GM18858 (cell line): Measurements from ENCODE around the gene TBXT.
"Not testable (repeated sequence)": the region's sequence is repeated elsewhere in the genome, so short reads cannot be mapped to it uniquely, and the experiment has no call there.

ENCODE experiments used
- ATAC-seq: cut with Tn5 transposase; IDR thresholded peaks from one replicate; pipeline ENCODE4 v1.9.1; 2021; ENCODE audit not compliant: unreplicated experiment

The TBXT gene, protein sequence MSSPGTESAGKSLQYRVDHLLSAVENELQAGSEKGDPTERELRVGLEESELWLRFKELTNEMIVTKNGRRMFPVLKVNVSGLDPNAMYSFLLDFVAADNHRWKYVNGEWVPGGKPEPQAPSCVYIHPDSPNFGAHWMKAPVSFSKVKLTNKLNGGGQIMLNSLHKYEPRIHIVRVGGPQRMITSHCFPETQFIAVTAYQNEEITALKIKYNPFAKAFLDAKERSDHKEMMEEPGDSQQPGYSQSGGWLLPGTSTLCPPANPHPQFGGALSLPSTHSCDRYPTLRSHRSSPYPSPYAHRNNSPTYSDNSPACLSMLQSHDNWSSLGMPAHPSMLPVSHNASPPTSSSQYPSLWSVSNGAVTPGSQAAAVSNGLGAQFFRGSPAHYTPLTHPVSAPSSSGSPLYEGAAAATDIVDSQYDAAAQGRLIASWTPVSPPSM

DNA sequence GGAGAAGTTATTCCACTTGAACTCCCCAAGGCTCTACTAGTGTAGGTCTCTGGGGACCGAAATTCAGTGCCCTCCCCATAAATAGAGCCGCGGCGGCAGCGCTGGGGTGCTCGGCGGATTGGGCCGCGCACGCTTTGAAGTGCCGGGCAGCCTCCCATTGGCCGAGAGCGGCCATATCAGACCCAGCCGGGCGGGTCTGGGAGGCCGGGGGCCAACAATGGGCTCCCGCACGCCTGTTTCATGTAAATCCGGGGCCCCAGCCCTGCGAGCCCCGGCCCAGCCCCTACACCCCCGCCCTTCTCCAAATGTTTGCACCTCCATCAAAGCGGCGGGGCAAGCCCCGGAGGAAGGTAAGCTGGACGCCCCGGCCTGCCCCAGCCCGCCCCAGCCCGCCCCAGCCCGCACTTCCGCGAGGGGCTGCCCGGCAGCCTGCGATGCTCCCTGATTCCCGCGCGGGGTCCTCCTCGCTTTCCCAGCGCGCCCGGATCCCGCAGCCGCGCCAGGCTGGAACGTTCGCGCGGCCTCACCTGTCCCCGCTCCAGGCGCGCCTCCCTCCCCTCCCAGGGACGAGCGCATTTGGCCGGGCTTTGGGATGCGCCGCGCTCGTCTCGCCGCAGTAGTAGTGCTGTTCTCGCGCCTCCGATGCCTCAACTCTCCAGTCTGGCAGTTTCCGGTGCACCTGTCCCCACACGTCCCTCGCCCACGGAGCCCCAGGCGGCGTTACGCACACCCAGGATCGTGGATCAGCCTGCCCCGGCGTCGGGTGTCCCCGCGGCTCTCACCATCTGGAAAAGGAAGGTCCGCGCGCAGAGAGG is at the start of gene TBXT:
Gene TBXT, minus strand, starts transcription at position 51 of the 815 bp plus-strand sequence. CDS start 260 bp downstream, outside the sequence.
- ATAC-seq, result no peak

DNA sequence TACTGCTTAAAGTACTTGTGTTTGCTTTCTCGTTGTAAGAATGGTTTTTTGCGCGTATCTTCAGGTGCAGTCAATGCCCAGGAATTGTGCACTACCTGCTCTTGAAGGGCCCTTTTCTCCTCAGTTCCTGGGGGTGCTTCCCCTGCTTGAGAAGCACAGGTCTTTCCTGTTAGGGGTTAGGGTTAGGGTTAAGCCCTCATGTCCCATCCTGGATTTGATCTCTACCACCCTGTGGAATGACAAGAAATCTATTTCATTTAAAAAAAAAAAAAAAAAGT is 39.6 kb upstream of the TBXT start:
- ATAC-seq, result no peak

DNA sequence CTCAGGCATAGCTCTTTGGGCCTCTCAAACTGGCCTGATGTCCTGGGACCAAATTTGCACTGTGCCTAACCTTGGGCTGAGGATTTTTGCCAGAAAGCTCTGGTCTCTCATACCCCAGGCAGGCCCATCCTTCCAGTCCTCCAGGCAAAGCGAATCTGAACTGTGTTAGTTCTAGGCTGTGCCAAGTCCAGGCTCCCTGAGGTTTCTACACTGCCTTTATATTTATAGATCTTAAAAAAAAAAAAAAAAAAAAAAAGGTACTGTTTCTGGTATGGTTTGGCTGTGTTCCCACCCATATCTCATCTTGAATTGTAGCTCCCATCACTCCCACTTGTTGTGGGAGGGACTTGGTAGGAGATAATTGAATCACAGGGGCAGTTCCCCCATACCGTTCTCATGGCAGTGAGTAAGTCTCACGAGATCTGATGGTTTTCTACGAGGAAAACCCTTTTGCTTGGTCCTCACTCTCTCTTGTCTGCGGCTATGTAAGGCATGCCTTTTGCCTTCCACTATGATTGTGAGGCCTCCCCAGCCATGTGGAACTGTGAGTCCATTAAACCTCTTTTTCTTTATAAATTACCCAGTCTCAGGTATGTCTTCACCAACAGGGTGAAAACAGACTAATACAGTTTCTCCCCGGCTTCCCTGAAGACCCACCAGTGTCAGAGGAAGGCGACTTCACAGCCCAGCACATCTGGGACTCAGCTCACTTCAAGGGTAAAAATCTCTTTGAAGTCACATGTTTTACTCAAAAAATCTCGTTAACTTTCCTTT is 39.0 kb upstream of the TBXT start:
- no peak for ATAC-seq

DNA sequence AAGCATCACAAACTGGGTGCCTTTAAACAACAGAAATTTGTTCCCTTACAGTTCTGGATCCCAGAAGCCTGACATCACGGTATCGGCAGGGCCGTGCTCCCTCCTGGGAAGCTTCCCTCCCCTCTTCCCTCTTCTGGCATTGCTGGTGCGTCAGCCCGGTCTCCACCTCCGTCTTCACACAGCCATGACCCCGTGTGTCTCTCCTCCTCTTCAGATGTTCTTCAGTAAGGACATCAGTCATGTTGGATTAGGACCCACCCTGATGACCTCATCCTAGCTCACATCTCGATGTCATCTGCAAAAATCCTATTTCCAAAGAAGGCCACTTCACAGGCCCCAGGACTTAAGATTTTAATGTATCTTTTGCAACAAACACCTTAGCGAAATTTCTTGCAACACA is 38.4 kb upstream of the TBXT start:
- ATAC-seq, result no peak

DNA sequence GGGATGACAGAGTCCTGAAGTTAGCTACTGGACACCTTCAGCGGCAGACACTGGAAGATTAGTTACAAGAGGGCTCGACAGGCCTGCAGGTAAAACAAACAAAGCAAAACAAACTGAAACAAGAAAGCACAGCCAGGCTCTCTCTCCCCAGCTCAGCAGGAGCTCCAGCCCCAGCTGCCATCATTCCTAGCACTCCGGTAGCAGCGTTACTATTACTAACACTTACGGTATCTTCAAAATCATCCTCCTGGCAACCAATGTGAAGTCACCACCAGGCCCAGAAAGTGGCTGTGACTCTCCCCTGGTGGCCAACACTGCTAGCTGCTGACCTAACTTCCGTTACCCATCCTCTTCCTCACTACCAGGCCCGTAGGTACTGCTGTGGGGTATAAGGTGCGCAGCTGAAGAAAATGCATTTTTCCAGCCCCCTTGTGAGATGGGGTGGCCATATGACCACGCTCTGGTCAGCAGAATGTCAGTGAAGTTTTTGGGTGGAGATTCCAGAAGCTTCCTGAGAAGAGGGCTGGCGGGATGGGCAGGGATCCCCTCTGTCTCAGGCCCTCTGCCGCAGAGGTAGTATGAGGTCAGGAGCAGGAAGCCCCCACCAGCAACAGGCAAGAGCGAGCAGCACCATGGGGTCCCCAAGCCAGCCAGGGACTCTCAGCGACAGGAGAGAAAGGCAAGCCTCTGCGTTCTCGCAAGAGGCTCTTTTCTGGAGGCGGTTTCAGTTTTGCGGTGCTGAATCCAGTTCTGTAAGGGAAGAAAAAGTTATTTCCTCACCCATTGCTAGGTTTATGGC is 37.4 kb upstream of the TBXT start:
- ATAC-seq, result no peak

DNA sequence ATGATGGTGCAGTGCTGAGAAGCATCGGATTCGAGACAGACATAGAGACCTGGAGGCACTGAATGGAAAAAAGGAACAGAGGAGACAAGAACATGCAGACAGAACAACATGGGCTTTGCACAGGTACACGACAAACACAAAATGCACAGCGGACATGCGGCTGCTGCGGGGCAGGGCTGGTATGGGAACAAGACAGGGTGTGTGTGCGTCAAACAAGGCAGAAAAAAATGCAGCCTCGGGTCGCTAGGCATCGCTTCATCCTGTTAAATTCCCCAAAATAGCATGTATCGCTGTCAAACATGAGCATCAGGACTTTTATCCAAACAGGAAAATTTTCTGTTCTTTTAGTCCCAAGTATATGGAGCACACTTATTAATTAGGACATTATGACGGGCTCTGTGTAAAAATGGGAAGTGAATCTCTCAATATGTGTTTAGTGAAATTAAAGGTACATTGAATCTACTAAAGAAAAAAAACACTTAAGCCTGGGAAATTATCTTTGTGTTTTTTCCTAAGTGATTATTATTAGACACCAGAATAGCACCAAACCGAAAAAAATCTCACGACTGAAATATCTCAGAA is 36.1 kb upstream of the TBXT start:
- no peak for ATAC-seq

DNA sequence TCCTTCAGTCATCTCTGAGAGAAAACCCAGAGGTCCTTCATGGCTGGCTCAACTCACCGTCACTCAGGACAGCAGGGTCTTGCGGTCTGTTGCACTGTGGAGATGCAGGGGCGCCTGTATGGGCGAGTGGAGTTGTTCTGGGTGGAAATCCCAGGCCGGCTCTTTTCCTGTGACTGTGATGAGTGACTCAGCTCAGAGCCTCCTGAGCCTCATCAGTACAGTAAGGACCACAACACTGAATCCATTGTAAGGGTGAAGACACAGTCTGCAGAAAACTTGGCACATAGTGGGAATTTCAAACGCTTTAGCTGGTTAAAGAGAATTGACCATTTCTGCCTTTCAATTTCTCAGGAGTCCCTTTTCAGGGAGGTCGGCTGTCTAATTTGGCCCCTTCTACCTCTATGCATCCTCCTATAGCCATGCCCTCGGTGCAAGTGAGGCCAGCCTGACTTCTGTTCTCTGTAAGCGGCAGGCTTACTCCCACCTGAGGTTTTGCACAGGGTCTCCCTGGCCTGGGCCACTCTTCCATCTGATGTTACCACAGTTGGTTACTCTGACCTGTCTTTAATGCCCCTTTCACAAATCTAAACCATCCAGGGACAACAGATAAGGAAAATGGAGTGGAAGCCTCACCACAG is 35.5 kb upstream of the TBXT start:
- no peak for ATAC-seq

DNA sequence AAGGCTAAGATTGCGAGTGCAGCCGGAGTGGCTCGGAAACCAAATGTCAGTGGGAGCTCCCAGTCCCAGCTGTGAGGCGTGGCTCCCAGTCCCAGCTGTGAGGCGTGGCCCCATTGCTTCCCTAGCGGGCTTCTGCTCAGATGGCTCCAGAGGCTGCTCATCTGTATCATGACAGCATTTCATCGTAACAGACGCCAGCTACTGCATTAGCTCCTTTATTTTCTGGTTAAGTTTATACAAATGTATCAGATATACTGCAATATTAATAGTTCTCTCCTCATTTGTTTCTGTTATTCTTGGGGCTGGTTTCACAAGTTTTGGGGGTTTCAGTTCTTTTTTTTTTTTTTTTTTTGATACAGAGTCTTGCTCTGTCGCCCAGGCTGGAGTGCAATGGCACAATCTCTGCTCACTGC is 34.7 kb upstream of the TBXT start:
- ATAC-seq, result peak; percentile 57

DNA sequence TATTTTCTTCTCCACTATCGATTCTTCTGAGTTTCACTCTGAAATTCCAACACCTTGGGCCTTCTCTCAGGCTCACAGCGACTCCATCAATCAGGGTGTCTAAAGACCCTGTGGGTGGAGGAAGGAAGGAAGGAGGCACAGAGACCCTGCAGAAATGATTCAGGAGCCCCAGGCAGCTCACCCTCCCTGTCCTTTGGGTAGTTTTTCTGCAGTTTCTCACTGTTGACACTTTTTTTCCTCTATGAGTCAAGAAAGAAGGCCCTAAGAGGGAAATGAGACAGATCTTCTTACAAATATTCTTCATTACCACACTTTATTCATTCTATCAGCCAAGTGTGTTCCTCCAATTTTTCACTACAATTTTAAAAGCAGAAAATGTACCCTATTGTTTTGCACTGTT is 34.2 kb upstream of the TBXT start:
- peak; percentile 21 for ATAC-seq

DNA sequence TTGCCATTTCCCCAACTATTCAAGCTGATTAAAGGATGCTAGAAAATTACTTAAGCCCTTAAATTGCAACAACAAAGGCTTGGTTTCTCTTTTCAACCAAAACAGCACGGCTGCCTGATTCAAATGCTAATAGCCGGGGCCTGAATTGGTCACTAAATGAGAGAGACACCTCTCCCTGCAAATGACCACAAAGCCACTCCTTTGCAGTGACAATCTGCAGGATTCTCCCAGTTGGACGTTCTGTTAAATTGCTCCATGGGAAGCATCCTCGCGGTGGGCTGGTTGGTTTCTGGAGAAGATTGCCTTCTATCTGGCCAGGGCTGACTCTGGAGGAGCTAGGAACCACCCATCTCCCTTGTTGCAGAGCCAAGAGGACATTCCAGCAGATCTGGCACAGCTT is 29.7 kb upstream of the TBXT start:
- ATAC-seq, result no peak

DNA sequence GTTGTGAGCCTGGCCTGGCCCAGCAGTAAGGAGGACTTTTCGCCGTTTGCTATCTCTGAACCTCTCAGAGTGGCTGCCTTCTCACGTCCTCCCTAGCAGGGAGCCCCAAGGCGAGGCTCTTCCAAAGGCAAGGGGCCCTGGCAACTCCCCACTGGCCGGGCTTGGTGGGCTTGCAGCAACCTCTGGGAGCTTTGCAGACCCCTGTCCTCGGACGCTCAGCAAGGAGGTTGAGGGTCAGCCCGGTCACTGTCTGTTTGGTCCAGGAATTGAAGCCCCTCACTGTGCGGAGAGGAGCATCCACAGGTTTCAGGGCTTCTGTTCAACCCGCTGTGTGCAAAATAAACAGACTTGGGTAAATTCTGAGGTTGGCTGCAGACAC is 28.2 kb upstream of the TBXT start:
- no peak for ATAC-seq

DNA sequence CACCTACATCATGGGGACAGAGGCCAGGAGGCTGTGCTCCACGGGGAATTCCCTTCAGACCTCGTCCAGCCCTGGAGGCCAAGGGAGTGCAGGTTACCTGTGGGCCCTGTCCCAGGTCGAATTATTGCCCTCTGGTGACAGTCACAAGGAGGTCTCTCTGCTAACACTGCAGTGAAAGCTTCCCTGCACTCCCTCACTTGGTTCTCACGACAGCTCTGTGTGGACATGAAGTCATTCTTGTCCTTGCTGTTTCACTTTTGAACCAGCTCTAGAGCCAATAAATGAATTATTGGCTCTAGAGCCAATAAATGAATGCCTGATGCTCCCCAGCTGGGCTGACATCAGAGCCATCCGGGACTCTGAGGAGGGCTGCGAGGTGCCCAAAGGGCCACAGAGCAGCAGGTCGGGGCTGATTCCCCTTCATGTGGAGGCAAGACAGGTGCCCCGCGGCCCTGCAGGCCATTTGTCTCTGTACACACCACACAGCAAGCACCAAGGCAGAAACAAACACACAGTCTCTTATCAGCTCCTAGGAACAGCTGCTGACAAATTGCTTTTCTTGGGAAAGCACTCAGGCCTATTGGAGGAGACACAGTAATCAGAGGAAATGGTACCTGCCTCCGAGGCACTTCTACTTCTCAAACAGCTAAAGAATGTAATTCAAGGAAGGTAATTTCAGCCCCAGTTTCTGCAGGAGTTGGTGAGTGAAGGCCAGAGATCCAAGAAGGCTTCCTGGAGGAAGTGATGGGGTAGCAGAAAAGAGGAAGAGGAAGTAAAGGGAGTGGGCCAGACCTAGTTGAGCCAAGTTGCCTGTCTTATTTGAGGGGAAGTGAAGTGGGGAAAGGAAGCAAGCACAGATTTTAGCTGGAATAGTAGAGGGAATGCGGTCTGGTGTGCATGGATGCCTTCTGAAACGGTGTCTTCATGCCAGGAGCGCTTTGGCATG is 27.5 kb upstream of the TBXT start:
- no peak for ATAC-seq

DNA sequence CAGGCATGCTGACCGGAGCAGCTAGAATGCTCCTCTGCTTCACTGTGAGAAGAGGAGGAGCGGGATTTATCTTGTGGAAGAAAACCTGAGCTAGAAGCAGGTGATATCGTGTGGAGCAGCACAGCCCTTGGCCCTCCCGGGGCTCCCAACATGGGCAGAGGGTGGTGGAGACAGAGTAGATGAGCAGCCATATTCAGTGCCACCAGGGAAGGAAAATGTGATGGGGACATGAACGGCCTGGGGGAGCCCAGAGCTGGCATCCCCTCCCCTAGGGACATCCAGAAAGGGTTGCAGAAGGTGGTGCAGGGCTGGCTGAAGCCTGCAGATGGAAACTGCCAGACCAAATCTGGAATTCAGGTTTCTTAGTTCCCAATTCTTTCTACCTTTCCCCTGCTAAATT is 24.9 kb upstream of the TBXT start:
- no peak for ATAC-seq

DNA sequence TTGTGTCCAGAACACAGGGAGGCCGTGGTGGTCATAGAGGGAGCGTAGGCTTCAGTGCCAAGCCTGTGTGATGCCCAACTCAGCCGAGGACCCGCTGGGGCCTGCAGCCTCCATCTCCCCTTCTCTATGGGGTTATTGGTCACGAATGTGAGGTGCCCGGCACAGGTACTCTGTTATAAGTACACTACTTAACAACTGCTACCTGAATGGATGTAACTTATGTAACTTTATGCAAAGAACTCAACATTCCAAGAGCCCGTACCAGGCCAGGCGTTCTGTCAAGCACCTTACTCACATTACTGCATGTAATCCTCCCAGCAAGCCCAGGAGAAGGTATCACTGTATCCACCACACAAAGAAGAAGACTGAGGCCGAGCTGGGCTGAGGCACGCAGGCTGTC is 24.5 kb upstream of the TBXT start:
- no peak for ATAC-seq

DNA sequence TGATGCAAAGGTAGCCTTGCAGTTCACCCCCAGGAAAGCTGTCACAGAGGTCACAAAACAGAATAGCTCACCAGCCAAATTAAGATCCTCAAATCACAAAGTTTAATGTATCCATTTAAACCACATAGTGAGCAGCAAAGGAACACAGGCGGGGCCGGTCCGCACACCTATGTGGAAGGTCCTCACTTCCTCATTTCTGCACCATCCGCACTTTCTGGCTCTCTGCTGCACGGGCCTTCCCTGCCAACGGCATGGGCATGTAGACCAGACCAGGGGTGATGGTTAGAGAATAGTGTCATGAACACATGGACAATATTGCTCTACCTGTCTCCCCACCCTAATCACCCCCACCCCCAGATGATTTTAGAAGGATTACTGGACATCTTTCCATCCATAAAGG is 12.1 kb upstream of the TBXT start:
- ATAC-seq, result no peak

DNA sequence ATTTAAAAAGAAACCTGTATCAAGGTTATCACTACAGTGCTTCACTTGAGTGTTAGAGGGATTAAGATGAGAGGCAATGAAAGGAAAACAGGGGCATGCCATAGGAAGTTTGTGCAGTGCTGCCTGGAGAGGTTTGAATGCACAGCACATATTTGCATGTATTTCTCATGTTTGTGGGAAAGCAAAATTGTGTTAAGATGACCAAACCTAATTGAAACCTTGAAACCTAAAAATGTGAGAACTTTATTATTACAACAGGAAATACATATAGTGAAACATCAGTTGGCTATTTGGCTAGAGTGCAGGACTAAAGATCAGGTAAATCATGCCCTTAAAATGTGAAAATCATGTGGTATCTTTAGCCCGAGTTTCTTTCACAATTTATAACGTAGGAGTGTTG is 8.5 kb upstream of the TBXT start:
- no peak for ATAC-seq

DNA sequence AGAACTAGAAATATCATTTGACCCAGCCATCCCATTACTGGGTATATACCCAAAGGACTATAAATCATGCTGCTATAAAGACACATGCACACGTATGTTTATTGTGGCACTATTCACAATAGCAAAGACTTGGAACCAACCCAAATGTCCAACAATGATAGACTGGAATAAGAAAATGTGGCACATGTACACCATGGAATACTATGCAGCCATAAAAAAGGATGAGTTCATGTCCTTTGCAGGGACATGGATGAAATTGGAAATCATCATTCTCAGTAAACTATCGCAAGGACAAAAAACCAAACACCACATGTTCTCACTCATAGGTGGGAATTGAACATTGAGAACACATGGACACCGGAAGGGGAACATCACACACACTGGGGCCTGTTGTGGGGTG is 7.4 kb upstream of the TBXT start:
- not testable (repeated sequence) for ATAC-seq

DNA sequence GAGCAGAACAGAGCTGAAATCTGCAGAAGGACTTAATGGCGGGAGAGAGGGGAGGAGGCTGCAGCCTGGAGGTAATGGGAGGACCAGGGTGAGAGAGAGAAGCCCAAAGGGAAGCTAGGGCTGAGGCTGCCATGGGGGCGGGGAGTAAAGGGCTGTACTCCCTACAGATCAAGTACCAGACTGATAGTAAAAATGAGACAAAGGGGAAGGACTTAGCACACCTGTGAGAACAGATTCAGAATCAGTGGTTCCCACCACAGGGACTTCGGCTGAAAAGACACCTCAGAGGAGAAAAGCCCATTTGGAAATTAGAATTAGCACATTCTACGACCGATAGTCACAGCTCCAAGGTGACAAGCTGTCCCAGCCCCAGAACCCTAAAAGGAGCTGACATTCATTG is 6.4 kb upstream of the TBXT start:
- ATAC-seq, result no peak
